HG02938 (cell line): Measurements from ENCODE around the gene ADNP.
"Not testable (repeated sequence)": the region's sequence is repeated elsewhere in the genome, so short reads cannot be mapped to it uniquely, and the experiment has no call there.

ENCODE experiments used
- ATAC-seq: cut with Tn5 transposase; IDR thresholded peaks from one replicate; pipeline ENCODE4 v1.9.1; 2021; ENCODE audit warnings: mild to moderate bottlenecking, moderate library complexity; ENCODE audit not compliant: unreplicated experiment

Gene ADNP

DNA sequence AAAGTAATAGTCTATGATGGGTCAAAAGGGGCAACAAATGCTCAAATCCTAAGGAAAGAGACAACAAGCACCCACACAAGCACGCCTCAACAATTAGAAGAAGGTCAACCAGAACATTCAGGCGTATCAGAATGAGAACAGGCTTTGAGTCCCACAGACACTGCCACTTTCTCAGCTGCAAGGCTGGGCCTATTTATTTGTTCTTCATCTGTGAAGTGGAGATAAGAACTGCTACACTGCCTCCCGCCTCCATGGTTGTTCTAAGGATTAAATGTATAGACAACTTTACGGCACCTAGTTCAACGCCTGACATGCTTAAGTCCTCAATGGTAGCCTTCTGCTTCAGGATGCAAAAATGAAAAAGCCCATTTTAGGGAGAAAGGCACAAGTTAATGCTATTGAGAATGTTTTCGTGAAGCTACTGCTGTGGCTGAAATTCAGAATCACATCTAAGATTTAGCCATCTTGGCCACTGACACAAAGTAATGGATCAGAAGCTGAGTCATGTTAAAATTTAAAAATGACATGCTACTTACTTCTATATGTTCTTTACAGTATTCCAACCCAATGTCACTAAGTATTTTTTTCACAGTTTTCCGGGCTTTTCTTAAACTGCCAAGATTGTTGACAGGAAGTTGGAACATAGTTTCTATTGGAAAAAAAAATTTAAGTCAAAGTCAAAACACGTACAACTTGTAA lies 27.7 kb downstream of the ADNP start:
- ATAC-seq: no peak

DNA sequence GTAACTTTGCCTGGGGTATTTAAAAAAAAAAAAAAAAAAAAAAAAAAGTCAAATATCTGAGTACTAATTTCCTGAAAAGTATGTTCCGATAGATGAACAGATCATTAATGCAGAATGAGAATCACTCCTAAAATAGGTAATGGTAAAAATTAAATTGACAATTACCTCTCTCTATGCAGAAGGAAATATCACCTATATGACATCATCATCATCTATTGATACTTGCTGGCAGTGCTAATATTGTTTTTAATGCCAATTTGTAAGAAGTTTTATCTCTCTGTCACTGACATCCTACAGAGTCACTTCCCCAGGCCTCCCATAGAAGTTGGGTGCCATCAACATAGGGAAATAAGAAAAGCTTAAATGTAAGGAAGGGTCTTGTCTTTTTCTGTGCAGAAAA lies 29.9 kb downstream of the ADNP start:
- ATAC-seq: no peak

DNA sequence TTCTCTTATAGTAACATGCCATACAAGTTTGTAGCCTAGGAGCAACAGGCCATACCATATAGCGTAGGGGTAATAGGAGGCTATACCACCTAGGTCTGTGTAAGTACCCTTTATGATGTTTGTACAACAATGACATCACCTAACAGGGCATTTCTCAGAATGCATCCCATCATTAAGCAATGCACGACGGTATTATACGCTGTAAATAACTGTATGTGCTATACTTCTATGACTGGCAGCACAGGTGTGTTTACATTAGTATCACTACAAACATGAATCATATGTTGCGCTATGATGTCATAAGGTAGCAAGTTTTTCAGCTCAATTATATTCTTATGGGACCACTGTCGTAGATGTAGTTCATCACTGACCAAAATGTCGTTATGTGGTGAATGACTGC lies 31.0 kb downstream of the ADNP start:
- ATAC-seq: no peak

DNA sequence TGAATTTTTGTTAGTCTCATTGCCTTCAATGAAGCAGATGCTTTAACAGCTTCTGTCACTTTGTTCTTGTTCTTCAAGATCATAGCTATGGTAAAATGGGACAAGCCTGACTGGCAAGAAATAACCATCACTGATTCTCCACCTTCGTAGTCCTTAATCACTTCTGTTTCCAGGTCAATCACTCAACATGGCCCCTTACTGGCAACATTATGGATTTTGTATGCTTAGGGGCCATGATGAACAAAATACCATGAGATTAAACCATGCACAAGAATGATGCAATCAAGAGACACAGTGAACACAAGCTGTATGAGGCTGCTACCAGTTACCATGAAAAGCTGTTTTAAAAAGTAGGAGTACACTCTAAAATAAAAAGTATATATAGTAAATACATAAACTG lies 32.8 kb downstream of the ADNP start:
- ATAC-seq: no peak

DNA sequence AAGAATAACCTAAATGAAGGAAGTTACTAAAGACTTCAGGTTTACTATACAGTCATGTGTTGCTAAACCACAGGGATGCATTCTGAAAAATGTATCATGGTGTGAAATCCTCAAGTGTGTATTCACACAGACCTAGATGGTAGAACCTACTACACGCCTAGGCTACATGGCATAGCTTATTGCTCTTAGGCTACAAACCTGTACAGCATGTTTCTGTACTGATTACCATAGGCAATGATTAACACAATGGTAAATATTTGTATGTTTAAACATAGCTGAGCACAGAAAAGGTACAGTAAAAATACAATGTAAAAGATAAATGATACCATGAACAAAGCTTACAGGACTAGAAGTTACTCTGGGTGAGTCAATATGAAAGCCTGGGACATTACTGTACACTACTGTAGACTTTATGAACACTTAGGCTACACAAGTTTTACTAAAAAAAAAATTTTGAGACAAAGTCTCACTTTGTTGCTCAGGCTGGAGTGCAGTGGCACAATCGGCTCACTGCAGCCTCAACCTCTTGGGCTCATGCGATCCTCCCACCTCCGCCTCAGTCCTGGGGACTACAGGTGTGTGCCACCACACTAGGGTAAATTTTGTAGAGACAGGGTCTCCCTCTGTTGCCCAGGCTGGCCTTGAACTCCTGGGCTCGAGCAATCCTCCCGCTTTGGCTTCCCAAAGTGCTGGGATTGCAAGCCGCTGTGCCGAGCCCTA lies 36.0 kb downstream of the ADNP start:
- ATAC-seq: no peak

DNA sequence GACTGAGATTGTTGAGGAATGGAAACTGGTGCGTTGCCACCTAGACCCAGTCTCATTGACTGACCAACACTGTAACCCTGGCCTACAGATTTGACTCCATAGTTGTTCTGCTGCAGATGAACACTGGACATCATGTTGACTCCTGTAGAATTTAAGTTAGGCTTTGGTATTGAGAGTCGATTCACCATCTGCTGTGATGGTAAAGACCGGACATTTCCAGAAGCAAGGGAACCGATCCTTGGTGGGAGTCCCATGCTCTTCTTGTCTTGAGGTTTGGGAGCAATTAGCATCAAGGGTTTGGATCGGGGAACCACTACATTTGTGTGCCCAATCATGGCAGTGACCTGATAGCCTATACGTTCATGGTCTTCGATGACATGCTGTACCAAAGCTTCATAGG lies 37.6 kb downstream of the ADNP start:
- ATAC-seq: no peak

DNA sequence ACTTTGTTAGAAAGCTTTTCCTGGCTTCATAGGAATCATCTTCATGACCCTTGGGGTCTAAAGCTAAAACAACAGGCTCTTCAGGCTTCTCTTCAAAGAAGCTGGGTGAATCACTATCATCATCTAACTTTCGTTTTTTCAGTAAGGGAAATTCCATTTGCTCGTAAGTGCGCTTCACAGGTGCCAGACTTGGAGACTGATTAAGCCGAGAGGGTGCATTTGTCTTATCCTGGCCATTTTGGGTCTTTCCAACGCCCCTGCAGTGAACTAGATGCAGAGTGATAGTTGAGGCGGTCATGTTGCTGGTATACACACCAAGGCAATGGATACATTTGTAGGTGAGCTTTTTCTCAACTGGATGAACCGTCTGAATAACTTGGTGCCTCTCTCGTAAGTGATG lies 38.8 kb downstream of the ADNP start:
- ATAC-seq: no peak

DNA sequence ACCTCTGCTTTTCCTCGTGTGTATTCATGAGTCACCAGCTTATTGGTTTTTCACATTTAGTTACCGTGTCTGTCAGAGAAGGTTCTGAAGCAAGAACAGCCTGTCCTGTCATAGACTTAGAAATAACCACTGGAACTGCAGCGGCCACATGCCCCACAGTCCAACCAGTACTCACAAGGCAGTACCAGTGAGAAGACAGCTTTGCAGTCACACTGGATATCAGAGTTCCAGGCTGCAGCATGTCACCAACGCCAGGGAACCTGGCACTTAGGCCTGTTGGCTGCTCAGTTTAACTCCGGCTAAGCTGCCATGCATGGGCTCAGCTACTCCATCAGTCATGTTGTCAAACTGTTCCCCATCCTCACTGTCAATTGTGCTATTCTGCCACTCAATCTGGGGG lies 40.1 kb downstream of the ADNP start:
- no peak for ATAC-seq

DNA sequence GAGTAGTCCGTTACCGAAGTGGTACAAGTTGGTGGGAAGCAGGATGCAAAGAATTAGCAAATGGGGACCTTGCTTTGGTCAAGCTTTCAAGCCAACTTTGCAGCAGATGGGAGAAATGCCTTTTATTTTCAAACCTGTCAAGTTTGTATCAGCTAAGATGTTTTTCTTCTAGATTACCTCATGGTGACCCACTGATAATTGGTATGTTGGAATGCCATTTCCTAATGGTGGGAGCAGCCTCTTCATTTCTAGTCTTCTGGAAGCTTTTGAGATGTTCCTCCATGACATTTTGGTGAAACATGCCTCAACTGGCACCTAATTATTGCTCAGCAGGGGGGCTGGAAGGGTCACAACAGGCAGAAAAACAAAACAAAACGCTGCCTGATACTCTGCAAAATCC lies 43.7 kb downstream of the ADNP start:
- ATAC-seq: no peak

DNA sequence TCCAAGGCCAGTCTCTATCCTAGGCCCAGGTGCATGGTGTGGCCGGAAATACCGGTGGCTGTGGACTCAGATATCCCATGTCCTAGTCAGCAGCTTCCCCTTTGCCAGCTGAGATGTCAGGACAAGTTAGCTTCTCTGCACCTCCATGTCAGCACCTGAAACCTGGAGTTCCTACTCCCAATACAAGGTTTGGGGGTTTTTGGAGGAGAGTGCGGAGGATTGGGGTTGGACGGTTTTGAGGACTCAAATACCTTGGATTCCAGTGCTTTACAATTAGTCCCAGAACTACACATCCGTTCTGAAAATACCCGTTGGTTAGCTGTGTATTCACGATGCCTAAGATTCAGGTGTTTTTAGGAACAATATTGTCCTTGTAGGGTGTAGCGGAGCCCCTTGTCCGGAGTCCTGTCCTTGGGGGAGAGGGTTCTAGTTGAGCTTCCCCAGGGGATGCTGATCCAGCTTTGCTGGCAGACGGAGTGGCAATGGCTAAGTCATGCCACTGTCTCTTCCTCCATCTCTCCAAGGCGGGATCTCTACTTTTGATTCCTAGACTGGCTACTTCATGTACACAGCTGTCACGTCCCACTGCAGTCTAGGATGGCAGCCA lies 45.0 kb downstream of the ADNP start:
- ATAC-seq: no peak

DNA sequence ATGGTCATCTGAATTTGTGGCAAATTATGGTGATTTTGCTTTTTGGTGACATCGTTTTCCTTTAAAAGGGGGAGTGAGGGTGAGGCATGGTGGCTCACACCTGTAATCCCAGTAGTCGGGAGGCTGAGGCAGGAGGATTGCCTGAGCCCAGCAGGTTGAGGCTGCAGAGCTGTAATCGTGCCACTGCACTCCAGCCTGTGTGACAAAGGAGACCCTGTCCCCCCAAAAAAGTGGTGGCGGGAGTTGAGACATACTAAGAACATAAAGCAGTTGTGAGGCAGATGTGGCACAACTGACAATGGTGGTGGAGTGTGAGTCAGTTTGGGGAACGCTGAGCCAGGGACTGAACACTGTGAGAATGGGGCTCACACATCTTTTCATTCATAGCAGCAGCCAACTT lies 45.5 kb downstream of the ADNP start:
- ATAC-seq: no peak

DNA sequence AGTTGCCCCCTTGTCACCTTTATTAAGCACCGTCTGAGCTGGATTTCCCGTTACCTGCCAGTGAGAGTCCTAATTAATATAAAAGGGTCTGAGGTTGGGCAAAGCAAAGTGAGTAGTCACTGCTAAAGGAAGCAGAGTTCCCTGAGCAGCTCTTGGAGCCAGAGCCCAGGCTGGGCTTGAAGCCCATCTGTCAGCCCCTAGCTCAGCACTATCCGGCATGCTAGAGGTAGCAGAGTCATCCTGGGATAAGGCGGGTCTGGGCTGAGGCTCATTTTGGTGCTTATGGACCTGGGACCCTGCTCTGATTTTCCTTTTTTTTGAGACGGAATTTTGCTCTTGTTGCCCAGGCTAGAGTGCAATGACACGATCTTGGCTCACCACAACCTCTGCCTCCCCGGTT lies 46.2 kb downstream of the ADNP start:
- ATAC-seq: no peak

DNA sequence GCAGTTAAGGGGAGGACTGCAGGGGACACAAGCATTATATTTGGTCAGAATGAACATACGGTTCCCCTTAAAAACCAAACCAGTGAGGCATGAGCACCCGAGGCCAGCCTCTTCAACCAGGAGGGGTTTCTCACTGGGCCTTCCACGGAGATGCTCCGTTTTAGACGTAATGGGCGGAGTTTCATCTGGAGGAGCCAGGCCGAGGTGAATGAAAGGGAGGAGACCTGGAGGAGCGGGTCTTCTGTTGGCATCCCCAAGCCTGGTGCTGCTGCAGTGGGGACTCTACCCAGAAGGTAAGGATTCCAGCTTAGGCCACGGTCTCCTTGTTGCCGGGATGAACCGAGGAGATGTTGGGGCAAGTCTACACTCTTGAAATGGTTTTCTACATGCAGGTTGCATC lies 47.4 kb downstream of the ADNP start:
- ATAC-seq: no peak

DNA sequence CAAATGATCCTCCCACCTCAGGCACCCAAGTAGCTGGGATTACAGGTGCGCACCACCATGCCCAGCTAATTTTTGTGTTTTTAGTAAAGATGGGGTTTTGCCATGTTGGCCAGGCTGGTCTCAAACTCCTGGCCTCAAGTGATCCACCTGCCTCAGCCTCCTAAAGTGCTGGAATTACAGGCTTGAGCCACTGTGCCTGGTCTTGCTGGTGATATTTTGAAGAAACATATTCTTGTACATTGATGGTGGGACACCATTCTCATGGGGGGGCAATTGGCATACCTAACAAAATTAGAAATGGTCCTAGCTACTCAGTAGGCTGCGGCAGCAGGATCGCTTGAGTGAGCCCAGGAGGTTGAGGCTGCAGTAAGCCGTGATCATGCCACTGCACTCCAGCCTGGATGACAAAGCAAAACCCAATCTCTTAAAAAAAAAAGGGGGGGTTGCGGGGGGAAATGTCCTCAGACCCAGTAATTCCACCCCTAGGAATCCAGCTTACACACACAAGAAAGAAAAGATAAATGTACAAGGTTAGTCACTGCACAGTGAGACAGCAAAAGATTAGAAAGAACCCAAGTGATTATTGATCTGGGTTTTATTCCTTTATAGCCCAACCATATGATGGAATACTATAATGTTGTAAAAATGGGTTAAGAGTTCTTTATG lies 49.3 kb downstream of the ADNP start:
- not testable (repeated sequence) for ATAC-seq

DNA sequence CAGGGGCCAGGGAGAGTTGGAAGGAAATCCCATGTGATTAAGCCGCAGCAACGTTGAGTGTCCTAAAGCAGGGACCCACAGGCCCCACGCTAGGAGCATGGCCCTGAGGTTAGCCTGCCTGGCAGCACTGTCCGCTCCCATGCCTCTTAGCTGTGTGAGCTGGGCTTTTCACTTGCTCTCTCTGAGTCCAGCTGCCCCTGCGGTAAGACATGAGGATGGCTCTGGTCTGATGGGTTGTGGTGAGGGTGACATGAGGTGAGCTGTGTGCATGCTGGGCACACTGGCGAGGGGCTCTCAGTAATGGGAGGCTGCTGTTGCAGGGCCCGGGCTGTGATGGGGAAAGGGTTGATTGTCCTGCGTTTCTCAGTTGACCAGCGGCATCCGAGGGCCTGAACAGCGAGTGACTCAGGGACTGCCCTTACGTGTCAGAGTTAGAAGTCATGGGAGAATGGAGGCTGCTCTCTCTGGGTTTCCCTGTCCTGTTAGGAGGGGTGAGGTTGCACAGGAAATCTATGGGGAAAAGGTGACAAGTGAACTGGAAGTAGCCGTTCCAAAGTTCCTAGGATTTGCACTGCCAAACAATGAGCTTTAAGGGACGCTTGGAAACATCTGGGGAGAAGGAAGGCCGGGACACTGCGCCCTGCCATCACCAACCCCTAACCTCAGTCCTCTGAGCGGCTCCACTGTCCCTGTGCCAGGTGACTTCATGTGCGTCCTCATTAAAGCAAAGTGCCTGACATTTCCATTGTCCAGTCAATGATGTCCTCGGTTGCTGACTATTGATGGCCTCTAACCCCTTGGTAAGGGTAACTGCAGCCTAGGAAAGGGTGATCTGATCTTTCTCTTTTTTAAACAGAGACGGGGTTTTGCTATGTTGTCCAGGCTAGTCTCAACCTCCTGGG lies 51.3 kb downstream of the ADNP start:
- ATAC-seq: no peak

DNA sequence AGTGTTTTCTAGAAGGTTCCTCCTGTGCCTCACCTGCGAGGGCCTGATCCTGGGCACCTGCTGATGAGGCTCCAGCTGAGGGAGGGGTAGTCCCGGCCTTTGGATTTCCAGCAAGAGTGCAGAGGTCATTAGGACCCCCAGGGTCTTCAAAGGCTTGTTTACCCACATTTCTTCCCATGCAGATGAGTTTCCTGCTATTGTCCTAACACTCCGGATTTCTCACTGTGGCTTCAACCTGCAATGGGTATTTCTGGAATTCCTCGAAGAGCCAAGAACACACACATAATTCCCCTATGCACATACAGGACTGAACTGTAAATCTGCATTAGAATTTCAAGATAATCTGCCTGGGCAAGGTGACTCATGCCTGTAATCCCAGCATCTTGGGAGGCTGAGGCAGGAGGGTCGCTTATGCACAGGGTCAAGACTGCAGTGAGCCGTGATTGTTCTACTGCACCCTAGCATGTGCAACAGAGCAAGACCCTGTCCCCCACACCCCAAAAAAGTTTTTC lies 53.9 kb downstream of the ADNP start:
- ATAC-seq: no peak

DNA sequence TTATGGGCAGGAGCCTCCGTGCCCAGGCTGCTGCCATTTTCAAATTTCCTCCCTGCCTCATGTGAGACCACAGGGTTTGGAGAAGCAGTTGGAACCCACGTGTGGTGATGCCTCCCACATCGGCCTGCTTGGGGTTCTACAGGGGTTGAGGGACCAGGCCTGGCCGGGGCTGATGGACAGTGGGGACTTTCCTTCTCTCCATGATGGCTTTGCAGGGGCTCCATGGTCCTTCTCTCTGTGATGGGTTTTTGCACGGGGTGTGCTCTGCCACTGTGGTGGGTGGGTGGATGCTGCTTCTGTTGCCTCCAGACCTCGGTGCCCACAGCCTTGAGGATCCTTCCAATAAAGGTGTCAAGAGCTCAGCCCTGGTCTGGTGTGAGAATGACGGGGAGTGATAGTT lies 54.4 kb downstream of the ADNP start:
- no peak for ATAC-seq

DNA sequence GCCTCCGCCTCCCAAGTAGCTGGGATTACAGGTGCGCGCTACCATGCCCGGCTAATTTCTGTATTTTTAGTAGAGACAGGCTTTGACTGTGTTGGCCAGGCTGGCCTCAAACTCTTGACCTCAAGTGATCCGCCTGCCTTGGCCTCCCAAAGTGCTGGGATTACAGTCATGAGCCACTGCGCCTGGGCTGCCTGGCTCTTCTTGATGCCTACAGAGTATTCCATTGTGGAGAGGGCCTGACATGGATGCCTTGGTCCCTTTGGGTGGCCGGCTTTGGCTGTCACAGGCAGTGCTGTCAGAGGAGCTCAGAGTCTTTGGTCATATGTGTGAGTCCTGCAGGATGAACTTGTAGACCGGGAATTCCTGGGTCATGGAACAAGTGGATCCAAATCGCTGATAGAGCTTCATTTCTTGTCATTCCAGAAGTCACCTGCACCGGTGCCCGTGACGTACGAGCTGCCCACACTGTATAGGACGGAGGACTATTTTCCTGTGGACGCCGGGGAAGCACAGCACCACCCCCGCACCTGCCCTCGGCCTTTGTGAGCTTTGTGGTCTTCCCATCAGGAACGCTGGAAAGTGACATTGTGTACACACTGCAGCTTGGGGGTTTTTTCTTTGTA lies 55.1 kb downstream of the ADNP start:
- ATAC-seq: no peak

DNA sequence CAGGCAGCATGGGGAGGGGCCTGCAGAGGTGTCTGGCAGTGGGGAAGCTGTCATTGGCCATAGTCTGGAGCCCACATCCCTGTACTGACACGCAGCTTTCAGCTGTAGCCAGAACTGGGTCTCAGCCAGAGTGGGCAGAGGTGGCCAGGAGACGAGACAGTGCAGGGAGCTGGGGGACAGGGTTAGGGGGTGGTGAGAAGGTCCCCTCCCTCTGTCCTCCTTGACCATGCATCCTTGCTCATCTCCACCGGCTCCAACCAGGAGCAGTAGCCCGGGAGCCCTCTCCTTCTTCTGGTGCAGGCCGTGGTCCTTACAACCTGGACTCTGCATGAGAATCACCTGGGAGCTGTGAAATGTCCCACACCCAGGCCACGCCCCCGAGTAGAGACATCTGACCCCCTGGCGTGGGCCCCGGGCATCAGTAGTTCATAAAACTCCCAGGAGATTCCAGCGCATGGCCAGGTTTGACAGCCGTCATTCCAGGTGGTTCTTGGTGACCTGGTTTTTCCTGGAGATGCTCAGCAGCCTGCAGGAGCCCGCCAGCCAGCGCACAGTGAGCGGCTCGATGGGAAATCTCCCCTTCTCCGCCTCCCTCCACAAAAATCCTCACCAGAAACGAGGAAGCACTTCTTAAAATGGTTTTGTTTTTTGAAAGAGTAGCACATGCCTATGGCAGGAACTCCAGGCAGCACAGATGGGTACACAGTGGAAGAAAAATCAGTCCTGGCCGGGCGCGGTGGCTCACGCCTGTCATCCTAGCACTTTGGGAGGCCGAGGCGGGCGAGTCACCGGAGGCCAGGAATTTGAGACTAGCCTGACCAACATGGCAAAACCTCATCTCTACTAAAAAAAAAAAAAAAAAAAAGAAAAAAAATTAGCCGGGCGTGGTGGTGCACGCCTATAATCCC lies 56.2 kb downstream of the ADNP start:
- ATAC-seq: no peak
